Activated naive CD4-positive, alpha-beta T cell treated with anti-CD3 and anti-CD28 coated beads for 36 hours (primary cell): ENCODE measurements around the gene KATNAL1. TPM values are rescaled to one million over a fixed set of nuclear protein-coding genes. Genes with fewer than 3 reads are reported as not detected.
A peak's percentile ranks its signal among the peaks of the same experiment; 100 is the strongest.

Source experiments
- CTCF ChIA-PET: fragments of 350-600 bp; sonication (Branson Sonifier 250); formaldehyde crosslinking; loops from one replicate; lab custom pipeline; 2021; ENCODE audit warnings: antibody characterized with exemption; lab: Charles Lee
- DNase-seq: peaks from one replicate; pipeline ENCODE4 v3.0.0-alpha.2; 2020
- H3K27ac Mint-ChIP-seq: one replicate; pipeline ENCODE4 v1.8.0; 2021; ENCODE audit warnings: mild to moderate bottlenecking, mixed read lengths
- H3K27me3 Mint-ChIP-seq: one replicate; pipeline ENCODE4 v1.8.0; 2021; ENCODE audit warnings: low read depth, mixed read lengths
- H3K36me3 Mint-ChIP-seq: one replicate; pipeline ENCODE4 v1.8.0; 2021; ENCODE audit warnings: low read depth, mixed read lengths
- H3K4me1 Mint-ChIP-seq: one replicate; pipeline ENCODE4 v1.8.0; 2021; ENCODE audit warnings: low read depth, mixed read lengths
- H3K4me3 Mint-ChIP-seq: one replicate; pipeline ENCODE4 v1.8.0; 2021; ENCODE audit warnings: mild to moderate bottlenecking, moderate library complexity, mixed read lengths
- H3K9me3 Mint-ChIP-seq: one replicate; pipeline ENCODE4 v1.8.0; 2021; ENCODE audit warnings: mixed read lengths
- intact Hi-C: fragments of 100-400 bp; cut with micrococcal nuclease; formaldehyde crosslinking; loops from one replicate; pipeline ENCODE4 v1.15.1; 2023
- total RNA-seq, 2 experiments: library from RNA; stranded (reverse); gene quantifications; one replicate each; pipeline ENCODE4 v1.2.3, GENCODE V29; 2021

KATNAL1 gene
- total RNA-seq, 2 experiments from 2014 or later = 8.0 to 8.3 TPM

GRCh38 chr13:30329009-30329585 lies 21.7 kb upstream of the KATNAL1 start:
- Mint-ChIP-seq H3K4me3 (no peak overlapping the region), H3K4me1 (no peaks in the 10 kb centered on the region), H3K27me3 (no peaks in the 10 kb centered on the region), H3K27ac (no peak overlapping the region), H3K9me3 (no peaks in the 10 kb centered on the region), H3K36me3 (no peaks in the 10 kb centered on the region)
- no peak for DNase-seq
- CTCF ChIA-PET = interaction anchor here (0.5 kb wide), 1 partner anchor 197 kb away, joined by 3 read pairs; no protein-coding TSS in a partner anchor
- intact Hi-C loops = no loop called here

GRCh38 chr13:30325668-30326067 lies 18.3 kb upstream of the KATNAL1 start:
- intact Hi-C loops = no loop called here

GRCh38 chr13:30323524-30323923 lies 16.2 kb upstream of the KATNAL1 start:
- H3K9me3 Mint-ChIP-seq = no peaks in the 10 kb centered on the region
- CTCF ChIA-PET = interaction anchor here (1.1 to 2.7 kb wide), 2 partner anchors 12 to 191 kb away, joined by 3 to 9 read pairs; no protein-coding TSS in a partner anchor
- H3K4me3 Mint-ChIP-seq = no peak overlapping the region
- no peak overlapping the region for H3K27ac Mint-ChIP-seq
- no peak for DNase-seq
- no peaks in the 10 kb centered on the region for H3K27me3 Mint-ChIP-seq
- no peaks in the 10 kb centered on the region for H3K36me3 Mint-ChIP-seq
- H3K4me1 Mint-ChIP-seq = no peaks in the 10 kb centered on the region
- intact Hi-C loops = no loop called here

More at GRCh38 chr13:30325668-30326067, 18.3 kb upstream of the KATNAL1 start:
- DNase-seq = no peak
- Mint-ChIP-seq H3K36me3 (no peaks in the 10 kb centered on the region), H3K27ac (no peak overlapping the region), H3K27me3 (no peaks in the 10 kb centered on the region), H3K9me3 (no peaks in the 10 kb centered on the region), H3K4me3 (no peak overlapping the region), H3K4me1 (no peaks in the 10 kb centered on the region)
- CTCF ChIA-PET = no interaction called here

GRCh38 chr13:30322428-30322827 lies 15.1 kb upstream of the KATNAL1 start:
- no peaks in the 10 kb centered on the region for H3K27me3 Mint-ChIP-seq
- CTCF ChIA-PET = interaction anchor here (2.7 kb wide), 1 partner anchor 190 kb away, joined by 9 read pairs; no protein-coding TSS in a partner anchor
- H3K36me3 Mint-ChIP-seq = no peaks in the 10 kb centered on the region
- H3K27ac Mint-ChIP-seq = no peak overlapping the region
- no peaks in the 10 kb centered on the region for H3K9me3 Mint-ChIP-seq
- intact Hi-C loops = no loop called here
- no peaks in the 10 kb centered on the region for H3K4me1 Mint-ChIP-seq
- DNase-seq = no peak
- H3K4me3 Mint-ChIP-seq = no peak overlapping the region

GRCh38 chr13:30321256-30321655 lies 13.9 kb upstream of the KATNAL1 start:
- H3K36me3 Mint-ChIP-seq = no peaks in the 10 kb centered on the region
- intact Hi-C loops = no loop called here
- no peak for DNase-seq
- H3K4me1 Mint-ChIP-seq = no peaks in the 10 kb centered on the region
- no peaks in the 10 kb centered on the region for H3K27me3 Mint-ChIP-seq
- no peak overlapping the region for H3K27ac Mint-ChIP-seq
- no peaks in the 10 kb centered on the region for H3K9me3 Mint-ChIP-seq
- CTCF ChIA-PET = interaction anchor here (0.6 kb wide), 1 partner anchor 13 kb away, joined by 3 read pairs; no protein-coding TSS in a partner anchor
- no peak overlapping the region for H3K4me3 Mint-ChIP-seq

- intact Hi-C loops = no loop called here
- Mint-ChIP-seq H3K9me3 (no peaks in the 10 kb centered on the region), H3K4me1 (no peaks in the 10 kb centered on the region), H3K4me3 (no peak overlapping the region), H3K27ac (no peak overlapping the region), H3K27me3 (no peaks in the 10 kb centered on the region), H3K36me3 (no peaks in the 10 kb centered on the region)
- CTCF ChIA-PET = interaction anchor here (0.7 kb wide), 1 partner anchor 367 kb away, joined by 3 read pairs; no protein-coding TSS in a partner anchor
- no peak for DNase-seq
These were observed 12.3 kb upstream of the KATNAL1 start for GRCh38 chr13:30319655-30320054.

- no peaks in the 10 kb centered on the region for H3K4me1 Mint-ChIP-seq
- H3K27me3 Mint-ChIP-seq = no peaks in the 10 kb centered on the region
- DNase-seq = no peak
- no peak overlapping the region for H3K27ac Mint-ChIP-seq
- intact Hi-C loops = no loop called here
- CTCF ChIA-PET = interaction anchor here (0.7 kb wide), 1 partner anchor 368 kb away, joined by 3 read pairs; no protein-coding TSS in a partner anchor
- H3K36me3 Mint-ChIP-seq = no peaks in the 10 kb centered on the region
- no peak overlapping the region for H3K4me3 Mint-ChIP-seq
- no peaks in the 10 kb centered on the region for H3K9me3 Mint-ChIP-seq
These were observed 11.8 kb upstream of the KATNAL1 start for GRCh38 chr13:30319130-30319529.

- CTCF ChIA-PET = interaction anchor here (1.1 to 1.6 kb wide), 2 partner anchors 14 to 39 kb away, joined by 3 to 6 read pairs; no protein-coding TSS in a partner anchor
- no peak for DNase-seq
- Mint-ChIP-seq H3K36me3 (no peaks in the 10 kb centered on the region), H3K4me1 (peaks cover 9% of the 10 kb centered on the region), H3K9me3 (no peaks in the 10 kb centered on the region), H3K4me3 (no peak overlapping the region), H3K27me3 (no peaks in the 10 kb centered on the region), H3K27ac (no peak overlapping the region)
- intact Hi-C loops = no loop called here
These were observed 10.7 kb upstream of the KATNAL1 start for GRCh38 chr13:30318026-30318425.

GRCh38 chr13:30314562-30314961 lies 7.2 kb upstream of the KATNAL1 start:
- Mint-ChIP-seq H3K27ac (no peak overlapping the region), H3K36me3 (no peaks in the 10 kb centered on the region), H3K4me1 (peaks cover 9% of the 10 kb centered on the region), H3K9me3 (no peaks in the 10 kb centered on the region), H3K27me3 (no peaks in the 10 kb centered on the region), H3K4me3 (no peak overlapping the region)
- DNase-seq = no peak
- intact Hi-C loops = no loop called here
- CTCF ChIA-PET = no interaction called here

GRCh38 chr13:30314069-30314468 lies 6.7 kb upstream of the KATNAL1 start:
- Mint-ChIP-seq H3K4me3 (no peak overlapping the region), H3K9me3 (no peaks in the 10 kb centered on the region), H3K27ac (no peak overlapping the region), H3K36me3 (no peaks in the 10 kb centered on the region), H3K27me3 (no peaks in the 10 kb centered on the region), H3K4me1 (peaks cover 12% of the 10 kb centered on the region)
- CTCF ChIA-PET = no interaction called here
- no peak for DNase-seq
- intact Hi-C loops = no loop called here

GRCh38 chr13:30313311-30313710 lies 6.0 kb upstream of the KATNAL1 start:
- no peak overlapping the region for H3K27ac Mint-ChIP-seq
- no peak overlapping the region for H3K4me3 Mint-ChIP-seq
- CTCF ChIA-PET = interaction anchor here (0.6 kb wide), 1 partner anchor 116 kb away, joined by 3 read pairs; no protein-coding TSS in a partner anchor
- H3K9me3 Mint-ChIP-seq = no peaks in the 10 kb centered on the region
- intact Hi-C loops = no loop called here
- no peak for DNase-seq
- H3K4me1 Mint-ChIP-seq = peaks cover 18% of the 10 kb centered on the region
- H3K27me3 Mint-ChIP-seq = no peaks in the 10 kb centered on the region
- no peaks in the 10 kb centered on the region for H3K36me3 Mint-ChIP-seq

GRCh38 chr13:30312904-30313303 lies 5.6 kb upstream of the KATNAL1 start:
- H3K36me3 Mint-ChIP-seq = no peaks in the 10 kb centered on the region
- H3K9me3 Mint-ChIP-seq = no peaks in the 10 kb centered on the region
- no peak overlapping the region for H3K4me3 Mint-ChIP-seq
- no peaks in the 10 kb centered on the region for H3K27me3 Mint-ChIP-seq
- no peak for DNase-seq
- H3K27ac Mint-ChIP-seq = no peak overlapping the region
- H3K4me1 Mint-ChIP-seq = peaks cover 18% of the 10 kb centered on the region
- intact Hi-C loops = no loop called here
- CTCF ChIA-PET = no interaction called here

GRCh38 chr13:30308548-30308947 lies 1.2 kb upstream of the KATNAL1 start:
- Mint-ChIP-seq H3K27ac (no peak overlapping the region), H3K9me3 (no peaks in the 10 kb centered on the region), H3K27me3 (no peaks in the 10 kb centered on the region), H3K4me3 (peak overlapping the region; percentile 36), H3K36me3 (no peaks in the 10 kb centered on the region), H3K4me1 (peaks cover 18% of the 10 kb centered on the region)
- intact Hi-C loops = loop anchor here (5.0 kb wide), 4 partner anchors 191 to 854 kb away; partner anchors contain the start of gene HSPH1
- CTCF ChIA-PET = interaction anchor here (0.9 to 3.3 kb wide), 4 partner anchors 13 to 176 kb away, joined by 3 to 10 read pairs (median 4); no protein-coding TSS in a partner anchor
- no peak for DNase-seq
